Spinal cord (tissue), 10 donors: ENCODE measurements around the gene CACNA1D. TPM values are rescaled to one million over a fixed set of nuclear protein-coding genes. Genes with fewer than 3 reads are reported as not detected.
A peak's percentile ranks its signal among the peaks of the same experiment; 100 is the strongest.

Experiments
- DNase-seq, 6 donors: peaks; one replicate each; pipeline versions ENCODE4 v3.0.0 to v3.0.0-alpha.2; 2013 to 2015; ENCODE audit warnings: low spot score in 6 of 6, low read depth in 4 of 6
- H3K27ac ChIP-seq: one replicate; pipeline ENCODE4 v1.5.1; 2013; ENCODE audit warnings: low read depth, low read length, control low read depth
- H3K27me3 ChIP-seq: one replicate; pipeline ENCODE4 v1.6.1; 2013; ENCODE audit warnings: low read length; ENCODE audit not compliant: control insufficient read depth, insufficient read depth
- H3K36me3 ChIP-seq: one replicate; pipeline ENCODE4 v1.6.1; 2013; ENCODE audit warnings: low read length; ENCODE audit not compliant: control insufficient read depth, insufficient read depth
- H3K4me1 ChIP-seq: one replicate; pipeline ENCODE4 v1.6.1; 2013; ENCODE audit warnings: low read length; ENCODE audit not compliant: control insufficient read depth, insufficient read depth
- H3K4me3 ChIP-seq: one replicate; pipeline ENCODE4 v1.5.1; 2013; ENCODE audit warnings: low read depth, low read length, control low read depth
- H3K9me3 ChIP-seq: one replicate; pipeline ENCODE4 v1.6.1; 2013; ENCODE audit warnings: low read length; ENCODE audit not compliant: control insufficient read depth, insufficient read depth
- WGBS: methylation state at CpG from one replicate; pipeline ENCODE4 v1.1.5; 2013; ENCODE audit warnings: missing lambda C conversion rate; ENCODE audit not compliant: insufficient coverage; 5-methylcytosine and 5-hydroxymethylcytosine counted together
- polyA plus RNA-seq, 2 donors: library from polyadenylated mRNA; unstranded; fragments of 120-200 nt; gene quantifications; one replicate each; pipeline ENCODE4 v1.2.1, GENCODE V29; 2013; ENCODE audit not compliant: insufficient read length in 2 of 2
- total RNA-seq, 2 donors: library from RNA; depleted of rRNA in 1 of 2; stranded (reverse); fragments of 120-200 nt in 1 of 2; fragments of >200 nt in 1 of 2; gene quantifications; one replicate each; pipeline versions ENCODE4 v1.2.3 to v1.2.4, GENCODE V29; 2013 to 2014
- donor health status: healthy.

Gene CACNA1D
- total and polyA plus RNA-seq, 4 donors = 14.1 to 37.5 (median 24.4) TPM

DNA sequence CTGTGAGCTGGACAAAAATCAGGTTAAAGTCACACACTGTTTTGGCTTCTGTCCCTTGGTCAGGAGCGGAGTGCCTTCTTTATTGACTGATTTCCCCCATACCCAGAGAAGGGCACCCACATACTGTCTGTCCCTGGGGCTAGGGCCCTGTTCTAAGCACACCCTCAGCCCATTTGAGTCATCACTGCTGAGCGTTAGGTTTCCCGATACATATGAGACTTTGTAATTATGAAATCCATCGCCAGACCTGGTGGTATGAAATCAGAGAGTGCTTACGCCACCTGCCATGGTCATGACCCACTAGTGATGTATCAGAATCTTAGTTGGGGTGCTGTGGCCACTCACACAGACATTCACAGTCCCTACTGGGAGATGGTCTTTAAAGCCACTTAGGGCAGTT lies 255.0 kb downstream of the CACNA1D start:
- peaks cover 41% of the 10 kb centered on the region for H3K36me3 ChIP-seq
- H3K27ac ChIP-seq = no peak overlapping the region
- 94% methylated on average over 2 of the region's 5 CpGs for WGBS

DNA sequence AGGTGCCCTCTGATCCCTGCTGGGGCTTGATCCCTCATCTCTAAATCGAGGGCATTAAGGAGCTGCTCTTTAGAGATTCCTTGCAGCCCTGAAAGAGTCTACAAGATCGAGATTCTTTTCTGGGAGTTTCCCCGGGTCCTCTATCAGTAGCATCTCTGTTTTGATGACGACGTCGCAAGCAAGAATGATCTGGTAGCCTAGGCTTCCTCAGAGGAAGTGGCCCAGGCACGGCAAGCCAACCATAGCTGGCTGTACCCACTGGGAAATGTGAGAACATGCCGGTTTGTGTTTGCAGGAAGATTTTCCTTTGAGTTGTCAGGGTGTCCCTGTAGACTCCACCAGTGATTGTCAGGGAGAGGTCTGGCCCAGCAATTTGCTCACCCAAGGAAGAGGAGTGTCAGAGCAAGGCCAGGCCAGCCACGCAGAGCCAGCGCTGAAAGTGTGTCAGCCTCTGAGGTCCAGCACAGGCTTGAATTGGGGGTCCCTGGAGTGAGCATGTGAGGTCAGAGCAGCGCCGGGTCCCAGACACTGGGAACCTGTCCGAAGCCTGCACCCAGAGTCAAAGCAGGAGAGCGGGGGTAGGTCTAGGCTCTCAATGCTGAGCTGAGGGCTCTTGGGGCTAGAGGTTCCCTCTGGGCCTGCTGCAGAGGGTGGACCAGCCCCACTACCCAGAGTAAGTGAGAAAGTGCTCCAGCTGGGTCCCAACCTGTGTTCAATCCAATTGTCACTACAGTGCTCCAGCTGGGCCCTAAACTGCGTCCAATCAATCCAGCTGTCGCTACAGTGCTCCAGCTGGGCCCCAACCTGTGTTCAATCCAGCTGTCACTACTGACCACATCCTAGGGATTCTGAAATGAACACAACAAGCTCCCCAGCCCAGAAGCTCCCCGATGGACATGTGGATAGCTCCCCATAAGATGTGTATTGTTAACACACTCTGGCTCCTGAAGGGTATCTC lies 256.1 kb downstream of the CACNA1D start:
- WGBS = 79% methylated on average over 16 of the region's 17 CpGs
- H3K36me3 ChIP-seq = peaks cover 39% of the 10 kb centered on the region
- H3K4me1 ChIP-seq = peaks cover 4% of the 10 kb centered on the region
- DNase-seq = no peak
- no peaks in the 10 kb centered on the region for H3K27me3 ChIP-seq
- H3K4me3 ChIP-seq = no peak overlapping the region
- no peak overlapping the region for H3K27ac ChIP-seq
- no peaks in the 10 kb centered on the region for H3K9me3 ChIP-seq

More for the DNA sequence above, 255.0 kb downstream of the CACNA1D start:
- Histone ChIP-seq H3K4me3 (no peak overlapping the region), H3K27me3 (no peaks in the 10 kb centered on the region), H3K4me1 (peaks cover 4% of the 10 kb centered on the region), H3K9me3 (no peaks in the 10 kb centered on the region)
- no peak for DNase-seq

DNA sequence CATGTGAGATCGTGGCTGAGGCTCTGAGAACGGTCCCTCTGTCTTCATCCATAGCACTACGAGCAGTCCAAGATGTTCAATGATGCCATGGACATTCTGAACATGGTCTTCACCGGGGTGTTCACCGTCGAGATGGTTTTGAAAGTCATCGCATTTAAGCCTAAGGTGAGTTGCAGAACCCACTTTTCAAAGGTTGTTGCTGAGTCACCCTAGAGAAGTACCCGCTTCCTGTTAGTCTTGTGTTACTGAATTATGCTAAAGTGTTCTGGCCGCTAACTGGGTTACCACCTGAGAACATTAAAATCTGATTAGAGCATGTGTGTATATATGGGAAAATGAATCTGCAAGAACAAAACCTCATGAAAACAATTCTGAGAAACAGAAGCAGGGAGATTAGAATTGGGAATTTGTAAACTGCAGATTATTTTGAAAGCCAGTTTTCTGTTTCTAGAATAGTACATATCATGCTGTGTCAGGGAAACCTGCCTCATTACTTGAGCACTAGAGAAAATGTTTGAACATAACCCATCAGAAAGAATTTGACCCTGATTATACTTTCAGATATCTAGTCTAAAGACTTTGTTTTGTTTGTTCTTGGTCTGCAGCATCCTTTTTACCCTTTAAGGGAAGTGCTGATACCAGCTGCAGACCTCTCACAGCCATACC lies 259.2 kb downstream of the CACNA1D start:
- 95% methylated on average over 9 of the region's 9 CpGs for WGBS
- H3K27ac ChIP-seq = no peak overlapping the region
- peaks cover 4% of the 10 kb centered on the region for H3K4me1 ChIP-seq
- no peak for DNase-seq
- H3K27me3 ChIP-seq = no peaks in the 10 kb centered on the region
- H3K9me3 ChIP-seq = no peaks in the 10 kb centered on the region
- peaks cover 27% of the 10 kb centered on the region for H3K36me3 ChIP-seq
- H3K4me3 ChIP-seq = no peak overlapping the region

DNA sequence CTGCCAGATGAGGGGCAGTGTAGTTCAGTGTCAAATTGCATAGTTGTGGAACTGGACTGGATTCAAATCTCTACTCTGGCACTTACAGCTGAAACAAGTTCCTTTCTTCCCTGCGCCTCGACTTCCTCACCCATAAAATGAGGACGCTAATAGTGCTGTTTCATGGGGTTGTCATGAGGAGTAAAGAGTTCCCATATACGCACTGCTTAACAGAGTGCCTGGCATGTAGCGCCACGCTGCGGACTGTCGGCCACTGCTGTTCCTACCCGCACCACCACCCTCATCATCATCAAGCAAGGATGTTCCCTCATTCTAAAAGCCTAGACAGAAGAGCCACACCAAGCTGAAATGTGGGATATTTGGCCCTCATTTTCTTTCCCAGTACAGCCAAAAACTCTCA lies 259.9 kb downstream of the CACNA1D start:
- Histone ChIP-seq H3K9me3 (no peaks in the 10 kb centered on the region), H3K4me1 (peaks cover 4% of the 10 kb centered on the region), H3K36me3 (peaks cover 23% of the 10 kb centered on the region), H3K27me3 (no peaks in the 10 kb centered on the region), H3K4me3 (no peak overlapping the region), H3K27ac (no peak overlapping the region)
- no peak for DNase-seq
- WGBS = 67% methylated on average over 1 of the region's 9 CpGs

DNA sequence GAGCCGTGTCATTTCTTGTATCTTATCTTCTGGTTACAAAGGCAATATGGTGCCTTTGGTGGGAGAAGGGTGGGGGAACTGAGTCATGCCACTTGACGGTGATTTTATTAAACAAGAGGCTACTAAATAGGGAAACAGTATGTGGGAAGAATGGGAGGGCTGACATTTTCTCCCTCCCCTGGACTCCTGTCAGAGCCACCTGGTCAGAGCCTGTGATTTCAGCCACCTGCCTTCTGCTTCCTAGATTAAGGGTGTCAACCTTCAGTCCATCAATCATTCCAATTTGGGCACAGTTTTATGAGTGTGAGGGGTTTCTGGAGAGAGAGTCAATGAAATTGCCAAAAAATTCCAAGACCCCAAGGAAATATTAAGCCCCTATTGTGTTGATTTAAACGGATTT lies 264.4 kb downstream of the CACNA1D start:
- no CpG with 5 or more reads among the region's 3 CpGs for WGBS
- DNase-seq = no peak
- Histone ChIP-seq H3K36me3 (peaks cover 3% of the 10 kb centered on the region), H3K27ac (no peak overlapping the region), H3K4me3 (no peak overlapping the region), H3K27me3 (no peaks in the 10 kb centered on the region), H3K4me1 (no peaks in the 10 kb centered on the region), H3K9me3 (no peaks in the 10 kb centered on the region)

DNA sequence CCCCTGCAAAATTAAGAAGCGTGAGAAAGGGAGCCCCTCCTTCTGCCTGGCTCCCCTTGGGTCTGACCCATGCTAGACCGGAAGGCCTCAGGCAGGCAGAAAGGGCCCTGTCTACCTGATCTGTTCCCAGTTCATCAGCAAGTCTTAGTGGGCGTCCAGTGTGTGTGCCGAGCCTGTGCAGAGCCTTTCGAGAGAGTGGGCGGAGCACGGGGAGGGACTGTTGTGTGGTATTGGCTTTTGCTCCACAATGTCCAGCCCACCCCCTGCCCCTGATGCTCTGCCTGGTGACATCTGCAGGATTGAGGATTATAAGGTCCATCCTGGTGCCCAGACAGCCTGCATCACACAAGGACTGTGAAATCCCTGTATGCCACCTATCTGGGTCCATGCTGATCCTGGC lies 268.9 kb downstream of the CACNA1D start:
- Histone ChIP-seq H3K4me3 (no peak overlapping the region), H3K4me1 (peaks cover 5% of the 10 kb centered on the region), H3K9me3 (no peaks in the 10 kb centered on the region), H3K27ac (no peak overlapping the region), H3K36me3 (peaks cover 5% of the 10 kb centered on the region), H3K27me3 (no peaks in the 10 kb centered on the region)
- WGBS = 76% methylated on average over 6 of the region's 7 CpGs
- DNase-seq = no peak

DNA sequence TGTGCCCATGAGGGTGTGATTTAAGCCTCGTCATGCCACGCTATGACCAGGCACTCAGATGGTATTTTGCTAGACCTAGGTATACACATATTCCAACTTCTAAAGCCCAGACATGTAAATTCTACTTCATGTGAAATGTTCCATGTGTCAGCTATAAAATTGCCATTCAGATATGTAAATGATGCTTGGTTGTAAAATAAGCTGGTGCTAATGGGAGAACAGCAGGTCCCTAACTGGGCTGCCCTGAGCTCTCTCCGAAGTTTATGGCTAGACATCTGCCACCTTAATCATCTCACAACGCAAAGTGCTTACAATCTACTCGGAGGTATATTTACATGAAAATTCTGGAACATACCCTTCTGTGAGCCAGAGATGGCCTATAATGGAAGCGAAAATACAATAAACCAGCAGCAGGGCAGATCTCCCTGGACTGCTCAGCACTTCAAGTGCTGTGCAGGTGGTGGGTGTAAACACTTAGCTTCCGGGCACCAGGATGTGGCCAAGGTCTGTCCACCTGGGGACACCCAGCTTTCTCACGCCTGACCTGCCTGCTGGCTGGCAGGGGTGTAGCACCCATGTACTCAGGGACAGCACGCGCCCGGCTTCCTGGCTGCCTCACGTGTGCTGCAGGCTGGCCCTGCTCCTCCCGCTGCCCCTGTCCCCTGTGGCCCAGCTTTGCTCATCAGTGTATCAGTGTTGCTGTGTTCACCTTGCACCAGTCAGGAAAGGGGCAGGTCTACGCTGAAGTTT lies 269.8 kb downstream of the CACNA1D start:
- Histone ChIP-seq H3K9me3 (no peaks in the 10 kb centered on the region), H3K27ac (no peak overlapping the region), H3K4me3 (no peak overlapping the region), H3K36me3 (peaks cover 9% of the 10 kb centered on the region), H3K4me1 (peaks cover 10% of the 10 kb centered on the region), H3K27me3 (no peaks in the 10 kb centered on the region)
- peak in 3 of 6 donors; percentile 15 to 84 (median 20) for DNase-seq
- 75% methylated on average over 11 of the region's 14 CpGs for WGBS

DNA sequence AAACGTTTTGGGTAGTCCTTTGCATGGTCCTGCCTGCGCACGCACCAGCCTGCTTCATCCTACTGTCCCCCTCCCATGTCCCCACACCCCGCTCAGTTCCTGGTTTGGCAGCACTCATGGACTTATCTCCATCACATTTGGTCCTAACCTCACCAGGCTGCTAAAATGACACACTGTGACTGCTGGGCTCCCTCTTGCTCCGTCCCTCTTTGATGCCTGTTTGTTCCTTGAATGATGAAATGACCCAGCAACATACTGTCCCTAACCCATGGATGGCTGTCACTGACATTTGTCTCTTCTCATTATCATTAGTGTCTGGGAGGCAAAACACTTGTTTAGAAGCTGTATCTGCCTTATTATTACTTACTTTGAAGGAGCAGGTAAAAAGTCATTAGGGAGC lies 271.3 kb downstream of the CACNA1D start:
- WGBS = 90% methylated on average over 5 of the region's 5 CpGs
- Histone ChIP-seq H3K4me3 (no peak overlapping the region), H3K27ac (no peak overlapping the region), H3K9me3 (no peaks in the 10 kb centered on the region), H3K27me3 (no peaks in the 10 kb centered on the region), H3K4me1 (peaks cover 14% of the 10 kb centered on the region), H3K36me3 (peaks cover 16% of the 10 kb centered on the region)
- DNase-seq = no peak

DNA sequence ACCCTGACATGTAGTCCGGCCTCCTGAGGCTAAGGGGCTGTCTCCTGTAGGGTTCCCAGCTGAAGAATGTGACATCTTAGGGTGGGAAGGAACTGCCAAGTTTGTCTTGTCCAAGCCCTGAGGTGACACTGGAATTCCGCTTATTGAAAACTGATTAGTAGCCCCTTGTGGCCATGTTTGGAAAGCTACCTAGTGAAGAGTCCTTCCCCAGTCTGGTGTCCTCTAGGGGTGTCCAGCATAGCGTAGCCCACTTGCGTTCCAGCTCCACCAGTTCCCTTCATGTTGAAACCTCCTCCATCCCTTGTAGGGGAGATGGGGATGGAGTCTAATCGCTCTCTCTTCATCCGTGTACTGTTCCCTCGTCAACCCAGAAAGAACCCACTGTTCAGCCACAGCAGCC lies 272.3 kb downstream of the CACNA1D start:
- no peaks in the 10 kb centered on the region for H3K27me3 ChIP-seq
- H3K36me3 ChIP-seq = peaks cover 16% of the 10 kb centered on the region
- H3K4me3 ChIP-seq = no peak overlapping the region
- H3K27ac ChIP-seq = no peak overlapping the region
- WGBS = 100% methylated on average over 3 of the region's 7 CpGs
- H3K4me1 ChIP-seq = peaks cover 14% of the 10 kb centered on the region
- H3K9me3 ChIP-seq = no peaks in the 10 kb centered on the region
- DNase-seq = no peak
